GM19452 (cell line): Measurements from ENCODE around the gene MED20.

Source experiments
- ATAC-seq: cut with Tn5 transposase; IDR thresholded peaks from one replicate; pipeline ENCODE4 v1.9.1; 2021; ENCODE audit not compliant: unreplicated experiment

The MED20 gene

GRCh38 chr6:41914869-41915530, 5.9 kb downstream of the MED20 start:
- ATAC-seq: no peak

GRCh38 chr6:41914343-41914742, 6.6 kb downstream of the MED20 start:
- ATAC-seq: no peak

DNA sequence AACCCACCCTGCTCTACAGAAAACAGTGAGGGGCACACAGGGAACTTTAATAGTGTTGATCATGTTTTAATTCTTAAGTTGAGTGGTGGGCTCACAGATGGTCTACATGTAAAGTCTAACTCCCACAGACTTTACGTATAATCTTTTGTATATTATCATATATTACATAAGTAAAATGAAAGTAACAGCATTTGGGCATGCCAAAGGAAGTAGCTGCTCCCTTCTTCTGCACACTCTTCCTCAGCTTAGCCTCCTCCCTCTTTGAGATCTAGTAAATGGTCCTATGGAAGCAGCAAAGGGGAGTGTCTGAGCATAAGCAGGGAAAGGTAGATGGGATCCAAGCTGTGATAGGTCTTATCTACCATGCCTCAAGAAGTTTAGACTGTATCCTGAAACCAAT, 11.2 kb downstream of the MED20 start:
- ATAC-seq: no peak

DNA sequence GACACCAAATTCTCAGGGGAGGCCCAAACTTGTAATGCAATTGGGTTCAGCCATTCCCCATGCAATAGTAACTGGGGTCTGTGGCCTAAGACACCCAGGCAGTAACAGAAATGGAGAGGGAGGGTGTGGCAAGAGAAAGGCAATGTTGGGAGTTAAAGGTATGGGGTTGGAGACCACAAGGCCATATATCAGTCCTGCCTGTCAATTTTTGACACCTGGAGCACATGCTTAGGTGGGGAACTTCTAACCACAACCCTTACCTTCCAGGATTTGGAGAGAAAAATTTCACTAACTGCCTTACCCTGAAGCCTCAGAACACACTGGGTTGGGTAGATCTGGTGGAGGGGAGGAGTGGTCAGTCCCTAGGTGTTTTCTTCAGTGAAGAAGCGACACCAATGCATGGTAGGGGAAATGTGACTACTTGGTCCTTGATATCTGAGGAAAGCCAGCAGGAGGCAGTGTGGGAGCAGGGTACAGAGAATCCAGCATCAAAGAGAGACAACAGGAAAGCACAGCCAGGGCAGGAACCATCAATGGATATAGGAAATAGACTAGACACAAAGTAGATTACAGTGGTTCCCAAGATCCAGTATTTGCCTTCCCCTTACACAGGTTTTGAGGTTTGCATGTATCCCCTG, 18.9 kb downstream of the MED20 start:
- ATAC-seq: no peak

GRCh38 chr6:41900861-41901260, 20.1 kb downstream of the MED20 start:
- no peak for ATAC-seq

DNA sequence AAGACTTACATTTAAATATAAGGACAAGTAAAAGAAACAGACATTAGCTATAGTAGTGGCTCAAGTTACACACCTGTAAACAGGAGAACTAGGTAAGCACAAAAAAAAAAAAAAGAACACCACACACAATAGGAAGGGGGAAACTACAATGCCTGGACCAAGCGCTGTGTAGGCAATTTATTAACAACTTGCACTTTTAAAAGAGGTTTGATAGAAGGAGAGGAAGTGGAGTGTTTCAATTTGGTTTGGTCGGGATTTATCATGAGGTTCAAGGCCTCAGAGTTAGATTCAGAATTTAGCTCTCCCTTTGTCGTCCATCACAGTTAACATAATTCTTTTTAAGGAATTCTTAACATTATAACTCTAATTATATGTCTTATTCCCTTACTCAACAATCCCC, 24.7 kb downstream of the MED20 start:
- no peak for ATAC-seq

GRCh38 chr6:41895300-41896233, 25.4 kb downstream of the MED20 start, which contains the start of gene USP49:
USP49 (minus strand) TSS chr6:41895375; CDS start chr6:41806983, 88,392 bp downstream.
- peak; percentile 77 for ATAC-seq

GRCh38 chr6:41894366-41895299, 26.3 kb downstream of the MED20 start:
- peak; percentile 8 for ATAC-seq

GRCh38 chr6:41892921-41893564, 27.9 kb downstream of the MED20 start:
- ATAC-seq: no peak

- ATAC-seq: no peak
Measured at GRCh38 chr6:41887331-41887751, 33.6 kb downstream of the MED20 start.

GRCh38 chr6:41885930-41886329, 35.0 kb downstream of the MED20 start:
- ATAC-seq: no peak

- ATAC-seq: no peak
Measured at GRCh38 chr6:41884957-41885356, 36.0 kb downstream of the MED20 start.

DNA sequence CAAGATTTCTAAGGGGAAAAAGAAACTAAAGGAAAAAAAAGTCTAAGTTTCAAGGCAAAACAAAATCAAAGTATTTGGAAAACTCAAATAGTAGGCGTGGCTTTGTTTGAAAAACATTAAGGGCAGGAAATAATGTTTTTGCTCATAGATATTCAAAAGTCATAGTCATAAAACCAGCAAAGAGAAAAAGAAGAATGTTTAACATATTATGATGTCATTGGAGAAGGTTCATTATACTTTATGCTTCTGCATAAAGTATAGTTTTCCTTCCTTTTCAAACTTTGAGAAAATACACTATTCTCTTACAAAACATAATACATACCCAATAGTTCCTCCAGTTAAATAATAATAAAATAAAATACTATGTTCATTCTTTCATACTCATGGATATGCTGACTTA, 39.4 kb downstream of the MED20 start:
- no peak for ATAC-seq

GRCh38 chr6:41878961-41879405, 42.0 kb downstream of the MED20 start:
- ATAC-seq: no peak

DNA sequence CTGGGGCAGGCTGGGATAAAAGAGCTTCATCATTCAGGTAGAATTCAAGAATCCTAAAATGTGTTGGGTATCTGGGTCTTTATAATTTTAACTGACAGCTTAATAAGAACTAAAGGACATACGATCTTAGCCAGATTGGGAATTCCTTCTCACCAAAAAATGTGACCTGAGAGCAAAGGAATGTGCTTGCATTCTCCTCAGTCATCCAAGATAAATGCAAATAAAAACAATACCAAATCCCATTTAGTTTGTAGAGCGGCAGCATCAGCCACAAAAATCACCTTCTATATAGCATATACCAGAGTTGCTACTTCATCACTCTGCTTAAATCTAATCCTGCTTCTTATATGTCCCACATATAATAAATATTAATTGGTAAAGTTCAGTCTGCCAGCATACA, 42.7 kb downstream of the MED20 start:
- no peak for ATAC-seq

GRCh38 chr6:41877051-41877680, 43.8 kb downstream of the MED20 start:
- no peak for ATAC-seq

GRCh38 chr6:41874741-41875140, 46.2 kb downstream of the MED20 start:
- no peak for ATAC-seq

DNA sequence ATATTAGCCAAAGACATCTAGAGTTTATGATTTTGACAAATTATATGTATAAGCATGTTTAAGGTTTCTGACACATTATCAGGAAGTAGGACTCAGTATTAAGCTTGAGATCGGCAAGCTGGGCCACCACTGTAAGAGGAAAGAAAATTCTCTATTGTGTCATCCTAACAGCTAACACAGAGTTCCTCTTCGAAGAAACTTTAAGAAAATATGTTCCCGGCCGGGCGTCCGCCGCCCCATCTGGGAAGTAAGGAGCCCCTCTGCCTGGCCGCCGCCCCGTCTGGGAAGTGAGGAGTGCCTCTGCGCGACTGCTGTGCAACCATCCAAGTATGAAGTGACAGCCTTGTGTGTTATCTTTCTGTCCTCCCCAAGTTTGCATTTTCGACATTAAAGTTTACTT, 48.8 kb downstream of the MED20 start:
- no peak for ATAC-seq

DNA sequence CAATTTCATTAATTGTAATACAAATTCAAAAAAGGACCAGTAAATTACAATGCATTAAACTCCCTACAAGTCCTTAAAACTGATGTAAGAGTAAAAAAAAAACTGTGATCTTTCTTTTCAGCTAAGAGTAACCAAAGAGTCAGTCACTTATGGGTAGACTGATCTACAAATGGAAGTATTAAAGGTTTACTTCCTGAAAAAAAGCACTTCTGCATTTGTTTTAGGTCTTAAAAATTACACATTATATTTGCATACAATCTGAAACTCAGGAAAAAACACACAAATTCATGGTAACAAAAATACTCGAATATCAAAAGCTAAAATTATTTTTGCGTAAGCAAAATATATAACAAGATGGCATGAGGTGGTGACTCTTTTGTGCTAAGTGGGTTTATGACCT, 49.2 kb downstream of the MED20 start:
- no peak for ATAC-seq

GRCh38 chr6:41859356-41859755, 61.6 kb downstream of the MED20 start:
- ATAC-seq: no peak
